Stimulated activated CD4-positive, alpha-beta T cell treated with anti-CD3 and anti-CD28 coated beads, Interleukin-15, amount 100 ng/mL, for 1 hour (primary cell): Measurements from ENCODE around the gene SOX8.
"Not testable (repeated sequence)": the region's sequence is repeated elsewhere in the genome, so short reads cannot be mapped to it uniquely, and the experiment has no call there.

Source experiments
- DNase-seq, 2 donors: peaks; one replicate each; pipeline ENCODE4 v3.0.0-alpha.2; 2020; ENCODE audit warnings: low read depth in 1 of 2, low spot score in 1 of 2

SOX8 gene

DNA sequence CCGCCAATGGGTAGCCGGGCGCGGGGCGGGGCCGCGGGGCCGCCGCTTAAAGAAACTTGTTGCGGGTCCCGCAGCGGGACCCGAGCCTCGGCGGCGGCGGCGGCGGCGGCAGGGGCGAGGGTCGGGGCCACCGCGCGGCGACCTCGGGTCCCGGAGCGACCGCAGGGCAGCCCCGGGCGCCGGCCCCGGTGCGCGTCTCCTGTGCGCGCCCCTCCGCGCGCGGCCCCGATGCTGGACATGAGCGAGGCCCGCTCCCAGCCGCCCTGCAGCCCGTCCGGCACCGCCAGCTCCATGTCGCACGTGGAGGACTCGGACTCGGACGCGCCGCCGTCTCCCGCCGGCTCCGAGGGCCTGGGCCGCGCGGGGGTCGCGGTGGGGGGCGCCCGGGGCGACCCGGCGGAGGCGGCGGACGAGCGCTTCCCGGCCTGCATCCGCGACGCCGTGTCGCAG lies at the start of gene SOX8:
SOX8 (plus strand) TSS at position 76 of the 450 bp plus-strand sequence; CDS start at position 229, 153 bp downstream.
- DNase-seq, result no peak

DNA sequence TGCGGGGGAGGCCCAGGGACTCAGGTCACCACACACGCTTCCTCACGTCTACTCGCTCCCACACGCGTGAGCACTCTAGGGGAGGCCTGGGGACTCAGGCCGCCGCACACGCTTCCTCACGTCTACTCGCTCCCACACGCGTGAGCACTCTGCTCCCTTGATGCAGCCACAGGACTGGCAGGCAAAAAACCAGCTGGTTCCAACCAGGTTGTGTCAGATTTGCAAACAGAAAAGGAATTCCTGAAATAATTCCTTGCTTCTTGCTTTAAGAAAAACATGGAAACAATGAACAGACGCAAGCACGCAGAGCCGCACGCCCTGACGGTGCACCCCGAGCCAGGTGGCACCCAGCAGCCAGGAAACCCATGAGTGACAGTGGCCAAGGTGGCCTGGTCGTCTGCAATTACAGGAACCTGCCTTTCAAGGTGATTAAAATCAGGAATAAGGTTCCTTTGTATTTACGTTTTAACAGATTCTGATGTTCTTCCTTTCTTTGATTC lies 48.7 kb upstream of the SOX8 start:
- DNase-seq, result no peak

DNA sequence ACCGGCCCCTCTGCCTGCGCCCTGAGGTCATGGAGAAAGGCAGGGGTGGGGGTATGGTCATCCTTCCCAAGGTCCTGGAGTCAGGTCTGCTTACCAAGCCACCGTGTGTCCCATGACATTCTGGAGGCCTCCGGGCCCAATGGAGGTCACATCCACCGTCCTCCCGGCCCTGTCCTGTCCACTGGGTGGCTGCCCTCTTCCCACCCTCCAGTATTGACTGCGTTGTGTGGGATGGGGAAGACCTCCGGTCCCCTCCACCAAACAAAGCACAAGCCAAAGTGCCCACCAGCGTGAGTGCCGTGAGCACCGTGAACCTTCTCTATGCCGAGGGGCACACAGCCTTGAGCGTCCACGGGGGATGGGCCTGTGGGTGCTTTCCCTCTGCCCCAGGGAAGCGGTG lies 48.0 kb upstream of the SOX8 start:
- DNase-seq, result no peak

DNA sequence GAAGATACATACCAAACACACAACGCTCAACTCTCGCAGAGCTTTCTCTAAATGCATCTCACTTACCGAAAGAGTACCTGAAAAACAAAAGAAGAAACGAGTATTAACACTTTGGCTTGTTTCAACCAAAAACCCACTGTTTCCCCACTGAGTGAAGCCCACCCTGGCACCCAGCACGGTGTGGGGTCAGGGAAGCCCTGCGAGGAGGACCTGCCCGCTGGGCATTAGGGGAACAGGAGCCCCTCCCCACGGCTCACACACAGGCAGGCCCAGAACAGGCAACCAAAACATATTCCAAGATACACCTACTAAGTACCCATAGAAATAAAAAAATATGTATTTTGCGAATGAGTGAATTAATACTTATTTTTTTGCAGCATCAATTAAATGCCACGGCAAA lies 47.4 kb upstream of the SOX8 start:
- no peak for DNase-seq

DNA sequence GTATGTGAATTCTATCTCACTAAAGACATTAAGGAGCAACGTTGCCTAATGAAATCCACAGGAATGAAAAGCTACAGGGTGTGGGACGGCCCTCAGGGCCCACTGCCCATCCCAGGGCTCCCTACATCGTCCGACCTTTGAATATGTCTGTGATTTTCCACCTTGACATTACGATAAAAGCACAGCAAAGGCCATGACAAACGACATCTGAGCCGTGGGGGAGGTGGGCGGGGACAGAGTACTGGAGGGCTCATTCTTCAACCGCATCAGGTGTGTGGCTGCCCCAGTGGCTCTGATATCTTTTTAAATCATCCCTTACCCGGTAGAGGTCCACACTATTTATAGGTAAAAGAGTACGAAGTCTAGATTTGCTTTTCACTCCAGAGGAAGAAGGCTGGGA lies 45.9 kb upstream of the SOX8 start:
- DNase-seq, result no peak

DNA sequence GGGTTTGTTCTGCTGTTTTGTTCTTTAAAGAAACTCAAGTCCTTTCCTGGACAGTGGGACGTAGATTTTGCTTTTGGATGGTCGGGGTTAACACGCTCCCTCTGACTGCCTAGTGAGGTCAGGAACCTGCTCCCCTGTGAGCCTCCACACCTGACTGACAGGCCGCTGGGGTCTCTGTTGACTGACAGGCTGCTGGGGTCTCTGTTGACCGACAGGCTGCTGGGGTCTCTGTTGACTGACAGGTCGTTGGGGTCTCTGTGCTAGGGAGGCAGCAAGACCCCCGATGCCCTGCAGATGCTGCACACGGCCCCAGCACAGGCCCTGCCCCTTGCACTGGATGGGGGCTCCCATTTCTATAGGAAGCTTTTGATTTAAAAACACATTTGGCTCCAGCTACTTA lies 44.3 kb upstream of the SOX8 start:
- DNase-seq, result no peak

DNA sequence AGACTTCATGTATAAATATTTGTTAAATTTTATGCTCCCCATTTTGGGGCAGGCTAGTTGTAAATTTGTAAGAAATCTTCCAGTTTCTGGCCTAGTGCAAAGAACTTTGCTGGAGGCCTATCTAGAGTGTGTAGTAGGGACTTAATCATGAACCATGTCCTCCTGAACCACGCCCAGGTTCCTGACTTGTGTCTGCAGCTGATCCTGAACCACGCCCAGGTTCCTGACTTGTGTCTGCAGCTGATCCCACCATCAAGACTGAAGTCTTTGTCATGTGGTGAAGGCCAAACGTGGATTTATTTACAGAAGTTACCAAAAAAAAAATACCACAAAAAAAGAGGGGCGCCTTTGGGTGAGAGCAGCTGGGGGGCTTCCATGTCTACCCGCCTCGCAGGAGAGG lies 43.8 kb upstream of the SOX8 start:
- no peak for DNase-seq

DNA sequence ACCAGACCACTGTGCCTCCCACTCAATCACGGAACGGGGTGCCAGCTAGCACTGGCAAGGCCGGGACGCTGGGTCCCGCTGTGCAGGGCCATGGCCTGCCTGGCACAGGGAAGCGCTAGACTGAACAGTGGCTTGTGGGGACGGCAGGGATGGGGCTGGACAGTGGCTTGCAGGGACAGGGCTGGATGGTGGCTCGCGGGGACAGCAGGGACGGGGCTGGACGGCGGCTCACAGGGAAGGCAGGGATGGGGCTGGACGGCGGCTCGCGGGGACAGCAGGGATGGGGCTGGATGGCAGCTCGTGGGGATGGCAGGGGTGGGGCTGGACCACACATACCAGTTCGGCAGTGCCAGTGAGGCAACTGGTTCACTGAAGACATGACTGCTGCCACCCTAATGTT lies 43.4 kb upstream of the SOX8 start:
- DNase-seq, result no peak

DNA sequence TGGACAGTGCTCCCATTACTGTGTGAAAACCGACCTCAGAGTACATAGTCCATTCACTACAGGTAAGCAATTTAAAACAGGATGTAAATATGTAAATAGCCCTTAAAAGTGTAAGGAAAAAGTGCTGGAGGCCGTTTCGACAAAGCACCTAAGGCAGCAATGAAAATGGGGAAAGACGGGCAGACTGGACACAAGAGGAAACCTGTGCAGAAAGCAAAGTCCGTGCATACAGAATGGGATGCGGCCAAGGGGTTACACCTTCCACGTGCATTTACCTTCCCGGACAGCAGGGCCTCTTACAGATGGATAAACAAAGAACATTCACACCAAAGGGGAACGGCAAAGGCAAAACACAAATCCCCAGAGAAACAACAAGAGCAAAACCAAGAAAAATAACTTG lies 42.8 kb upstream of the SOX8 start:
- DNase-seq, result no peak

DNA sequence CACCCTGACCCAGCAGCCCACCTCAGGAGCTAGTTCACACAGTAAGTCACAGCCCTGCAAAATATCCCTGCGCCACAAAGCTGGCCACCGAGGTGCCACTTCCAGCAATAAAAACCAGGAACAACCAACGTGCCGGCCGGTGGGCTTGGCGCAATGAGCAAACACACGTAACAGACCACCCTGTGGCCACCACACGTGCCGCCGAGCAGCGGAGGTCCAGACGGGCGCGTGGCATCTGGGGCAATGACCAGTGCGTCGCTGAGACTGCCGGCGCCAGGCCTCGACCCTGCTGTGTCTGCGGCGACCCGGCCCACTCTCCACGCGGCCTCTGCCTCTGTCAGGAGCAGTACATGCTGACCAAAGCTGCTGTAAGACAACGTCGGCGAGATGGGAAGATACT lies 42.3 kb upstream of the SOX8 start:
- DNase-seq, result no peak

DNA sequence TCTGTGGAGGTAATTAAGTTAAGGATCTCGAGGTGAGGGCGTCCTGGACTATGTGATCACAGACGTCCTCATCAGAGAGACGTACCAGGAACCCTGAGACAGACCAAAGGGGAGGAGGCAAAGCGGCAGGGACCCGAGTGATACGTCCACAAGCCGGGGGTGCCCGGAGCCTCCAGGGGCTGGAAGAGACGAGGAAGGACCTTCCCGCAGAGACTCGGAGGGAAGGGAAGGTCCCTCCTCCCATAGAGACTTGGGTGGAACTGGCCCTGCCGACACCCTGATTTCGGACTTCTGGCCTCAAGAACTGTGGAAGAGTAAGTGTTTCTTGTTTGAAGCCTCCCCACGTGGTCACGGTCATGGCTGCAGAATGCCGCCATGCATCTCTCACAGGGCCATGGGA lies 41.6 kb upstream of the SOX8 start:
- DNase-seq, result no peak

DNA sequence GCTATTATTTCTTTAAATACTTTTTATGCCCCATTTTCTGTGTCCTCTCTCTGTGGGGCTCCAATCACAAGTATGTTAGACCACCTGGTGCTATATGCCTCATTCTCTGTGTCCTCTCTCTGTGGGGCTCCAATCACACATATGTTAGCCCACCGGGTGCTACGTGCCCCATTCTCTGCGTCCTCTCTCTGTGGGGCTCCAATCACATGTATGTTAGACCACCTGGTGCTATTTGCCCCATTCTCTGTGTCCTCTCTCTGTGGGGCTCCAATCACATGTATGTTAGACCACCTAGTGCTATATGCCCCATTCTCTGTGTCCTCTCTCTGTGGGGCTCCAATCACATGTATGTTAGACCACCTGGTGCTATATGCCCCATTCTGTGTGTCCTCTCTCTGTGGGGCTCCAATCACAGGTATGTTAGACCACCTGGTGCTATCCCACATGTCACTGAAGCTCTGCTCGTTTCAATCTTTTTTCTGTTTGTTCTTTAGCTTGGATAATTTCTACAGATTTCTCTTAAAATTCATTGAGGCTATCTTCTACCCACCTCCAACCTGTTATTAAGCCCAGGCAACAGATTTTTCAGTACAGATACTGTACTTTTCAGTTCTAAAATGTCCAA lies 39.0 kb upstream of the SOX8 start:
- no peak for DNase-seq

DNA sequence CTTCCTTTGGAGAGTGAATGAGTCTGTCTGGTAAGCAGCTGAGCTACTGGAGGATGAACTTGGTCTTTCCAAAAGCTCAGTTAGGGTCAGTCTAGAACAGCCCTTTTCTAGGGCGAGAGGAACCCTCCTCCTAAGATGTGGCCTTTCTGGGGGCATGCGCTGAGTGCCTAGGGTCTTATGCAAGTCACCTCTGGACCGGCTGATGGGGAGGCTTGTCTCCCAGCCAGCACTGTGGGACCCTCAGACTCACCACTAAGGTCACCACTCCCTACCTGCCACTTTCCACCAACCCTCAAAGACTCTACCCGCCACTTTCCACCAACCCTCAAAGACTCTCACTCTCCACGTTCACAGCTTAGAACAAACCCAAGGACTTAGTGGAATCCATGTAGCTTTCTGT lies 37.6 kb upstream of the SOX8 start:
- DNase-seq, result no peak

DNA sequence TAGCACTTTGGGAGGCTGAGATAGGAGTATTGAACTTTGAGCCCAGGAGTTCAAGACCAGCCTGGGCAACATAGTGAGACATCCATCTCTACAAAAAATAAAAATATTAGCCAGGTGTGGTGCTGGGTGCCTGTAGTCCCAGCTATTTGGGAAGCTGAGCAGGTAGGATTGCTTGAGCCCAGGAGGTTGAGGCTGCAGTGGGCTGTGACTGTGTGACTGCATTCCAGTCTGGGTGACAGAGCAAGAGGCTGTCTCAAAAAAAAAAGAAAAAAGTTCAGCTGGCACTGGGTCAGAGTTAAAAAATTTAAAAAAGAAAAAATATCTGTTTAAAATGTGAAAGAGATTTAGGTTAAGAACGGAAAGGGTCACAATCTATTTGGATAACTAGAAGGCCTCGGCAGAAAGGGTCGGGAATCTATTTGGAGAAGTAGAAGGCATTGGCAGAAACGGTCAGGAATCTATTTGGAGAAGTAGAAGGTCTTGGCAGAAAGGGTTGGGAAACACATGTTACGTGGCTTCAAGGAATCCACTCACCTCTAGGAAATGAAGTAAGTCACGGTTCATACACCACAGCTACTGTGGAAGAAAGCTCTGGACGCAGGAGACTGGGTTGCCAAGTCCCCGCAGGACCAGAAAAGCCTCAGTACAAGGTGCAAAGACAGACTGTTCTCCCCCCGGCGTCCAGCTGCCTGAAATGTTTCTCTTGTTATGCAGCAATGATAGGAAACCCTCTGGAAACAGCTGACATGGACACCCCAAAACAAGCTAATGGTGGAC lies 36.1 kb upstream of the SOX8 start:
- DNase-seq, result no peak

DNA sequence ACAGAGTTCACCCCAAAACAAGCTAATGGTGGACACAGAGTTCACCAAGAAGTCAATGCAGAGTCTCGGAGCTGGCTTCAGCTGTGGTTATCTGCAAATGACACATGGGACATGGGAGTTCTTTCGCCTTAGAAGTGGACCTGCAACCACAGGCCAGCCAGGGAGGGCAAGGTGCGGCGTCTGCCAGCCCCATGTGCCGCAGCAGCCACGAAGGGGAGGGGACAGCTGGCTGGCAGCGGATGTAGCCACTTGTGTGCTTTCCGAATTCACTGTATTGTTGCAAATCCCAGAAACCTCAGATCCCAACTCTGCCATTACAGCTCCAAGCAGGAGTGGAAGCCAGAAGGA lies 35.5 kb upstream of the SOX8 start:
- no peak for DNase-seq

DNA sequence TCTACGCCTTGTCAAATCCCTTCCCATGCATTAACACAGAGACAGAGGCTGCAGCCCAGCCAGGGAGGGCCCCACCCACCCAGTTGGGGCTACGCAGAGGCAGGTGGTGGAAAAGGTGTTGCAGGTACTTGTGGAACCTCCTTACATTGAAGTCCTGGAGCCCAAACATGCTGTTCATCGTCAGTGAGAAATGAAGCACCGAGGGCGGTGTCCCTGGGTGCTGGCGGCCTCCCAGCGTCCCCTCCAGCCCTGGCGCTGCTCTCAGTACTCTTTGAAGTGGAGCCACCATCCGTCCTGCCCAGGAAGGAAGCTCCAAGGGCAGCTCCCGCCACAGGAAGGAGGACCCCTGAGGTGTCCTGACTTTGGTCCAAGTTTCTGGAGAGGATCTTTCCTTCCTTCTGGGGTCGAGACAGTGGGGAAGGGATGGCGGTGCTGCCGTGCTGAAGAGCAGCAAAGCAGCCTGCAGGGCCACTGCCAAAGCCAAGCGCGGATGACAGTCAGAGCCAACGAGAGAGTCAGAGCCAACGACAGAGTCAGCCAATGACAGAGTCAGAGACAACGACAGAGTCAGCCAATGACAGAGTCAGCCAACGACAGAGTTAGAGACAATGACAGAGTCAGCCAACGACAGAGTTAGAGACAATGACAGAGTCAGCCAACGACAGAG lies 34.2 kb upstream of the SOX8 start:
- no peak for DNase-seq

DNA sequence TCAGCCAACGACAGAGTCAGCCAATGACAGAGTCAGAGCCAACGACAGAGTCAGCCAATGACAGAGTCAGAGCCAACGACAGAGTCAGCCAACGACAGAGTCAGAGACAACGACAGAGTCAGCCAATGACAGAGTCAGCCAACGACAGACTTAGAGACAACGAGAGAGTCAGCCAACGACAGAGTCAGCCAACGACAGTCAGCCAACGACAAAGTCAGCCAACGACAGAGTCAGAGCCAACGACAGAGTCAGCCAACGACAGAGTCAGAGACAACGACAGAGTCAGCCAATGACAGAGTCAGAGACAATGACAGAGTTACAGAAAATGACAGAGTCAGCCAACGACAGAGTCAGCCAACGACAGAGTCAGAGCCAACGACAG lies 33.7 kb upstream of the SOX8 start:
- not testable (repeated sequence) for DNase-seq

DNA sequence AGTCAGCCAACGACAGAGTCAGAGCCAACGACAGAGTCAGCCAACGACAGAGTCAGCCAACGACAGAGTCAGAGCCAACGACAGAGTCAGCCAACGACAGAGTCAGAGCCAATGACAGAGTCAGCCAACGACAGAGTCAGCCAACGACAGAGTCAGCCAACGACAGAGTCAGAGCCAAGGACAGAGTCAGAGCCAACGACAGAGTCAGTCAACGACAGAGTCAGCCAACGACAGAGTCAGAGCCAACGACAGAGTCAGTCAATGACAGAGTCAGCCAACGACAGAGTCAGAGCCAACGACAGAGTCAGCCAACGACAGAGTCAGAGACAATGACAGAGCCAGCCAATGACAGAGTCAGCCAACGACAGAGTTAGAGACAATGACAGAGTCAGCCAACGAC lies 32.8 kb upstream of the SOX8 start:
- DNase-seq, result not testable (repeated sequence)

DNA sequence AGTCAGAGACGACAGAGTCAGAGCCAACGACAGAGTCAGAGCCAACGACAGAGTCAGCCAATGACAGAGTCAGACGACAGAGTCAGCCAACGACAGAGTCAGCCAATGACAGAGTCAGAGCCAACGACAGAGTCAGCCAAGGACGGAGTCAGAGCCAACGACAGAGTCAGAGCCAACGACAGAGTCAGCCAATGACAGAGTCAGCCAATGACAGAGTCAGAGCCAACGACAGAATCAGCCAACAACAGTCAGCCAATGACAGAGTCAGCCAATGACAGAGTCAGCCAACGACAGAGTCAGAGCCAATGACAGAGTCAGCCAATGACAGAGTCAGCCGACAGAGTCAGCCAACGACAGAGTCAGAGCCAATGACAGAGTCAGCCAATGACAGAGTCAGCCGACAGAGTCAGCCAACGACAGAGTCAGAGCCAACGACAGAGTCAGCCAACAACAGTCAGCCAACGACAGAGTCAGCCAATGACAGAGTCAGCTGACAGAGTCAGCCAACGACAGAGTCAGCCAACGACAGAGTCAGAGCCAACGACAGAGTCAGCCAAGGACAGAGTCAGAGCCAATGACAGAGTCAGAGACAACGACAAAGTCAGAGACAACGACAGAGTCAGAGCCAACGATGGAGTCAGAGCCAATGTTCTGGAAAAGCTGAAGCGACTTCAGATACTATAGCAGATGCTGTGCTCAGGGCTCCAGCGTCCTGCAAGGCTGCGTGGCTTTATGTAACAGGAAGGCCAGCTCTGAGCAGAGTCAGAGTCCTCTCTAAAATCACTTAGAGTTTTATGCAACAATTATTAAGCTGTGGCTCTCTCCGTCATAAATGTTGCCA lies 30.6 kb upstream of the SOX8 start:
- DNase-seq, result not testable (repeated sequence)

DNA sequence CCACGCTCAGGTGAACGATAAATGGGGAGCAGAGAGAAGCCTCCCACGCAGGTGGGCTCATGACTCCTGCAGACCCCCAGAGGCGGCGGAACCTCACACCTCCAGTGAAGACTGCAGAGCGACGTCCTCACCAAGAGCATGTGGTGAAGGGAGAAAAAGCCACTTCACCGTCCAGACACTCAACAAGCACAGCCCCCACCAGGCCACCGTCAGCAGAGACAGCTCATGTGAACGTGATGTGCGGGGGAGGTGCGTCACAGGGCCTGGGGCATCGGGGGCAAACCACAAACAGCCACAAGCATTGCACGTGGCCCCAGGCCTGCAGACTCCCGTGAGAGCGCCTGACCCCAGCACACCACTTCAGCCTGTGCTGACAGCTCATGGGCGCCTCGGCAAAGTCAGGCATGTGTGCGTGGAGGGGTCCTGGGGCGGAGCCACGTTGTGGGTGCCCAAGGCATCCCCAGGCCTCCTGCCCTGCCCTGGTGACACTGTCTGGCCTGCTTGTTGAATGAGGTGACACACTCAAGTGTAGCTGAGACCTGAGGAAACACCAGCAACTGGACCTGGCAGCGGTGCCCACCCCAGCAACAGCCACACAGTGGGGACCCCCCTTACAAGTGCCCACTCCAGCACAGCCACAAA lies 29.8 kb upstream of the SOX8 start:
- no peak for DNase-seq

DNA sequence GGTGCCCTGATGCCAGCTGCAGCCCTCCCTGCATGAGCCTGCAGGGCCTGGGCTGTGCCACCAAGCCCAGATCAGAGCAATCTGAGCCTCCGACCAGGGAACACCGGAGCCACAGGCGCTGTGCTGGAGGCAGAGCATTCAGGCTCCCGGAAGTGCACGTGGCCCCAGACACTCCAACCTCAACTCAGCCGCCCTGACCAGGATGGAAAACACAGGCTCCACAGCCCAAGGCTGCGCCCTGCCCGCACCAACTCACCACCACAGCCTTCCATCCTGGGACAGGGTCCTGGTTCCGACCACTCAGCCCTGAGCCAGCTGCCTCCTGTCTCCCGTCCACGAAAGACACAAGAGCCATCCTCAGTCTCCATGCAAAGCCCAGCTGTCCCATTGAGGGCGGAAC lies 29.2 kb upstream of the SOX8 start:
- no peak for DNase-seq
